Neural progenitor cell (in vitro differentiated cells): ENCODE data around the gene SMARCA5. TPM values are rescaled to one million over a fixed set of nuclear protein-coding genes. Genes with fewer than 3 reads are reported as not detected.

Source experiments
- DNase-seq: peaks from one replicate; pipeline ENCODE4 v3.0.0-alpha.2; 2016; ENCODE audit warnings: low spot score
- H2AFZ ChIP-seq: fragments of 200-600 bp; sonication (generic); replicated peaks from 2 replicates; pipeline ENCODE4 v1.6.1; 2016; ENCODE audit warnings: antibody characterized with exemption
- H3F3A ChIP-seq: fragments of 200-600 bp; sonication (generic); 2 replicates; pipeline ENCODE4 v1.6.1; 2016; ENCODE audit warnings: antibody characterized with exemption, low read depth
- H3K27ac ChIP-seq: fragments of 200-600 bp; sonication (generic); 2 replicates; pipeline ENCODE4 v1.5.1; 2016; ENCODE audit warnings: mild to moderate bottlenecking
- H3K27me3 ChIP-seq: fragments of 200-600 bp; sonication (generic); 2 replicates; pipeline ENCODE4 v1.6.1; 2016; ENCODE audit warnings: mild to moderate bottlenecking, moderate library complexity
- H3K36me3 ChIP-seq: fragments of 200-600 bp; sonication (generic); 2 replicates; pipeline ENCODE4 v1.5.1; 2016
- H3K4me1 ChIP-seq: fragments of 200-600 bp; sonication (generic); 2 replicates; pipeline ENCODE4 v1.6.1; 2016; ENCODE audit warnings: mixed run types
- H3K4me2 ChIP-seq: fragments of 200-600 bp; sonication (generic); 2 replicates; pipeline ENCODE4 v1.6.1; 2016
- H3K4me3 ChIP-seq: fragments of 200-600 bp; sonication (generic); 2 replicates; pipeline ENCODE4 v1.5.1; 2016
- H3K79me2 ChIP-seq: fragments of 200-600 bp; sonication (generic); 2 replicates; pipeline ENCODE4 v1.6.1; 2016; ENCODE audit warnings: low read depth
- H3K9ac ChIP-seq: fragments of 200-600 bp; sonication (generic); 2 replicates; pipeline ENCODE4 v1.6.1; 2016
- H3K9me3 ChIP-seq: fragments of 200-600 bp; sonication (generic); 2 replicates; pipeline ENCODE4 v1.5.1; 2016; ENCODE audit warnings: low read depth
- H4K20me1 ChIP-seq: fragments of 200-600 bp; sonication (generic); 2 replicates; pipeline ENCODE4 v1.6.1; 2016; ENCODE audit warnings: low read depth
- H3K27ac Mint-ChIP-seq: 3 replicates; pipeline ENCODE4 v1.8.0; 2021; ENCODE audit warnings: mixed read lengths
- H3K27me3 Mint-ChIP-seq: 2 replicates; pipeline ENCODE4 v1.8.0; 2022; ENCODE audit warnings: low read depth, mild to moderate bottlenecking, inconsistent platforms, moderate library complexity, mixed read lengths; ENCODE audit not compliant: insufficient read depth
- H3K36me3 Mint-ChIP-seq: 3 replicates; pipeline ENCODE4 v1.8.0; 2021; ENCODE audit warnings: mixed read lengths
- H3K4me1 Mint-ChIP-seq: 3 replicates; pipeline ENCODE4 v1.8.0; 2021; ENCODE audit warnings: mixed read lengths
- H3K4me3 Mint-ChIP-seq: 3 replicates; pipeline ENCODE4 v1.8.0; 2021; ENCODE audit warnings: mild to moderate bottlenecking, moderate library complexity, mixed read lengths
- H3K9me3 Mint-ChIP-seq: 3 replicates; pipeline ENCODE4 v1.8.0; 2020; ENCODE audit warnings: mixed read lengths
- EZH2 ChIP-seq: fragments of 200-600 bp; sonication (generic); IDR thresholded peaks from 2 replicates; pipeline ENCODE4 v1.6.1; 2017; ENCODE audit warnings: antibody characterized with exemption, mild to moderate bottlenecking, moderate library complexity
- EZH2phosphoT487 ChIP-seq: fragments of 200-600 bp; sonication (generic); IDR thresholded peaks from 2 replicates; pipeline ENCODE4 v1.6.1; 2017; ENCODE audit warnings: antibody characterized with exemption
- total RNA-seq: library from RNA; depleted of rRNA; stranded (reverse); fragments of >200 nt; gene quantifications from 2 replicates; pipeline ENCODE4 v1.2.3, GENCODE V29; 2015; ENCODE audit warnings: low replicate concordance
- TF ChIP-seq, protein P1 (sequence below): fragments of 200-600 bp; sonication (generic); IDR thresholded peaks from 2 replicates; pipeline ENCODE4 v1.5.1; 2017; ENCODE audit warnings: antibody characterized with exemption, mild to moderate bottlenecking

SMARCA5 gene
- total RNA-seq, 1 donor from 2014 or later, result 176 TPM

- no peak overlapping the region for H3K27ac Mint-ChIP-seq
- Histone ChIP-seq H3F3A (no peaks in the 10 kb centered on the region), H3K27me3 (no peaks in the 10 kb centered on the region), H3K36me3 (no peaks in the 10 kb centered on the region), H3K4me2 (no peak overlapping the region), H3K4me3 (no peak overlapping the region), H3K27ac (no peak overlapping the region), H3K9ac (no peak overlapping the region), H4K20me1 (no peaks in the 10 kb centered on the region), H2AFZ (no peak overlapping the region), H3K9me3 (no peaks in the 10 kb centered on the region), H3K4me1 (no peaks in the 10 kb centered on the region), H3K79me2 (no peaks in the 10 kb centered on the region)
- DNase-seq, result no peak
- no peak overlapping the region for H3K4me3 Mint-ChIP-seq
- no peaks in the 10 kb centered on the region for H3K4me1 Mint-ChIP-seq
- TF ChIP-seq EZH2phosphoT487 (no peak), EZH2 (no peak)
- no peaks in the 10 kb centered on the region for H3K9me3 Mint-ChIP-seq
- H3K27me3 Mint-ChIP-seq, result no peaks in the 10 kb centered on the region
- H3K36me3 Mint-ChIP-seq, result no peaks in the 10 kb centered on the region
Observed at GRCh38 chr4:143481361-143481760, 32.1 kb upstream of the SMARCA5 start.

DNA sequence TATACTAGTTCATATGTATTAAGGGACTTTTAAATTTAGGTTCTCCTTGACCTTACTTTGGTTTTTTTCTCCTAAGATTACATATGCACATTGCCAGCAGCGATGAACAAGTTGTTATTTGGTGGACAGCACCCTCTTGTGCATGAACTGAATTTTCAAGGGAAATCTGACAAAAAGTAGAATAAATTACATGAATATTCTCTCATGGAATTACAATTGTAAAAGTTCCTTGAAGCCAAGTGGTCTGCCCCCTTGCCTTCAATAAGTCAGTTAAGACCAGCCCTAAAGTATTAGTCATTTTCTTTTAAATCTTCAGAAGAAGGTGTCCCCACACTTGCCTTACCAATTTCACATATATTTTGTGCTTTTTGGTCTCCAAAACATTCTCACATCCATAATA lies 30.7 kb upstream of the SMARCA5 start:
- no peaks in the 10 kb centered on the region for H3K36me3 ChIP-seq
- no peak overlapping the region for H3K9ac ChIP-seq
- Mint-ChIP-seq H3K9me3 (no peaks in the 10 kb centered on the region), H3K27me3 (no peaks in the 10 kb centered on the region), H3K4me3 (no peak overlapping the region), H3K4me1 (no peaks in the 10 kb centered on the region), H3K36me3 (no peaks in the 10 kb centered on the region), H3K27ac (no peak overlapping the region)
- H4K20me1 ChIP-seq, result no peaks in the 10 kb centered on the region
- peak; percentile 20 for DNase-seq
- no peak overlapping the region for H3K27ac ChIP-seq
- H3K4me1 ChIP-seq, result no peaks in the 10 kb centered on the region
- H3K4me2 ChIP-seq, result no peak overlapping the region
- H3K9me3 ChIP-seq, result no peaks in the 10 kb centered on the region
- no peaks in the 10 kb centered on the region for H3K27me3 ChIP-seq
- H3F3A ChIP-seq, result no peaks in the 10 kb centered on the region
- H3K79me2 ChIP-seq, result no peaks in the 10 kb centered on the region
- TF ChIP-seq EZH2phosphoT487, result no peak
- TF ChIP-seq, protein P1, sequence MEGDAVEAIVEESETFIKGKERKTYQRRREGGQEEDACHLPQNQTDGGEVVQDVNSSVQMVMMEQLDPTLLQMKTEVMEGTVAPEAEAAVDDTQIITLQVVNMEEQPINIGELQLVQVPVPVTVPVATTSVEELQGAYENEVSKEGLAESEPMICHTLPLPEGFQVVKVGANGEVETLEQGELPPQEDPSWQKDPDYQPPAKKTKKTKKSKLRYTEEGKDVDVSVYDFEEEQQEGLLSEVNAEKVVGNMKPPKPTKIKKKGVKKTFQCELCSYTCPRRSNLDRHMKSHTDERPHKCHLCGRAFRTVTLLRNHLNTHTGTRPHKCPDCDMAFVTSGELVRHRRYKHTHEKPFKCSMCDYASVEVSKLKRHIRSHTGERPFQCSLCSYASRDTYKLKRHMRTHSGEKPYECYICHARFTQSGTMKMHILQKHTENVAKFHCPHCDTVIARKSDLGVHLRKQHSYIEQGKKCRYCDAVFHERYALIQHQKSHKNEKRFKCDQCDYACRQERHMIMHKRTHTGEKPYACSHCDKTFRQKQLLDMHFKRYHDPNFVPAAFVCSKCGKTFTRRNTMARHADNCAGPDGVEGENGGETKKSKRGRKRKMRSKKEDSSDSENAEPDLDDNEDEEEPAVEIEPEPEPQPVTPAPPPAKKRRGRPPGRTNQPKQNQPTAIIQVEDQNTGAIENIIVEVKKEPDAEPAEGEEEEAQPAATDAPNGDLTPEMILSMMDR, result peak; percentile 58
- no peak for TF ChIP-seq EZH2
- no peak overlapping the region for H2AFZ ChIP-seq
- H3K4me3 ChIP-seq, result no peak overlapping the region

DNA sequence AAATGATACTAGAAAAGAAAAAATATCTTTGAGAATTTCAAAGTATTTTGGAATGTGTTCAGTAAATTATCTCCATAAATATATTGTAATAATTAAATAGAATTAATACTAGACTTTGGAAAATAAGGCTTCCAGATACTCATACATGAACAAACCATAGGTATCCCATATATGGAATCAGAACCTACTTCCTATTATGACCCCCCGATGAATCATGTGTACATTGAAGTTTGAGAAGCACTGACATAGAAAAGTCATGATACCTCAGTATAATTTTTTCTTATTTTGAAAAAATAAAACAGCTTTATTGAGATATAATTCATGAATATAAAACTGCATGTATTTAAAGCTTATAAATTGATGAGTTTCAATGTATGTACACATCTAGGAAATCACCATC lies 27.2 kb upstream of the SMARCA5 start:
- Mint-ChIP-seq H3K4me1 (no peaks in the 10 kb centered on the region), H3K36me3 (no peaks in the 10 kb centered on the region), H3K27me3 (no peaks in the 10 kb centered on the region), H3K9me3 (no peaks in the 10 kb centered on the region), H3K4me3 (no peak overlapping the region), H3K27ac (no peak overlapping the region)
- TF ChIP-seq EZH2, result no peak
- TF ChIP-seq, protein P1, result no peak
- Histone ChIP-seq H3K79me2 (no peaks in the 10 kb centered on the region), H3K4me2 (no peak overlapping the region), H3K27me3 (no peaks in the 10 kb centered on the region), H3F3A (no peaks in the 10 kb centered on the region), H3K9me3 (no peaks in the 10 kb centered on the region), H3K9ac (no peak overlapping the region), H4K20me1 (no peaks in the 10 kb centered on the region), H3K4me1 (no peaks in the 10 kb centered on the region), H3K4me3 (no peak overlapping the region), H2AFZ (no peak overlapping the region), H3K36me3 (no peaks in the 10 kb centered on the region), H3K27ac (no peak overlapping the region)
- DNase-seq, result no peak

- H3K4me3 ChIP-seq, result no peak overlapping the region
- H3K9me3 ChIP-seq, result no peaks in the 10 kb centered on the region
- Mint-ChIP-seq H3K9me3 (no peaks in the 10 kb centered on the region), H3K4me1 (no peaks in the 10 kb centered on the region), H3K36me3 (no peaks in the 10 kb centered on the region), H3K4me3 (no peak overlapping the region), H3K27ac (no peak overlapping the region), H3K27me3 (no peaks in the 10 kb centered on the region)
- H3K79me2 ChIP-seq, result no peaks in the 10 kb centered on the region
- H3F3A ChIP-seq, result no peaks in the 10 kb centered on the region
- H3K4me2 ChIP-seq, result no peak overlapping the region
- H3K4me1 ChIP-seq, result no peaks in the 10 kb centered on the region
- TF ChIP-seq EZH2 (no peak), EZH2phosphoT487 (no peak)
- TF ChIP-seq, protein P1, result no peak
- H3K9ac ChIP-seq, result no peak overlapping the region
- H3K36me3 ChIP-seq, result no peaks in the 10 kb centered on the region
- H3K27me3 ChIP-seq, result no peaks in the 10 kb centered on the region
- DNase-seq, result no peak
- H3K27ac ChIP-seq, result no peak overlapping the region
- H4K20me1 ChIP-seq, result no peaks in the 10 kb centered on the region
- H2AFZ ChIP-seq, result no peak overlapping the region
Observed at GRCh38 chr4:143488687-143489086, 24.8 kb upstream of the SMARCA5 start.
